ENCODE measurements around the gene KLHL3.

Gene KLHL3

DNA sequence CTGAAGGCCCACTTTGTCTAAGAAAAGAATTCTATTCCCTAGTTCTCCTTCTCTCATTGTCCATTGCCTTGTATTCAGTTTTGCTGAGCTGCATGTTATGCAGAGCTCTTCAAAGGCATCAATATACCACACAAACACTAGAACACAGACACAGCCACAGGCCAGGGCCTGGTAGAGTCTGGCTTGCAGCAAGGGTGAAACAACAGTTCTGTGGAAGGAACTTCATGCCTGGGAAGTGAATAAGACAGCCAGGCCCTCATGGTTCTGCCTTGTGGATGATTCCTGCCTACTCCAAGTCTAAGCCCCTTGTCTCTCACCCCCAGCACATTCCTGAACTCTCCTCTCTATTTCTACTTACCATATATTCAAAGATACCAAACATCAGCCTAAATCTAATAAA lies 30.8 kb downstream of the KLHL3 start:
- peak; percentile 24 for DNase-seq

- DNase-seq = no peak
These were observed 32.3 kb downstream of the KLHL3 start for GRCh38 chr5:137703565-137703964.

DNA sequence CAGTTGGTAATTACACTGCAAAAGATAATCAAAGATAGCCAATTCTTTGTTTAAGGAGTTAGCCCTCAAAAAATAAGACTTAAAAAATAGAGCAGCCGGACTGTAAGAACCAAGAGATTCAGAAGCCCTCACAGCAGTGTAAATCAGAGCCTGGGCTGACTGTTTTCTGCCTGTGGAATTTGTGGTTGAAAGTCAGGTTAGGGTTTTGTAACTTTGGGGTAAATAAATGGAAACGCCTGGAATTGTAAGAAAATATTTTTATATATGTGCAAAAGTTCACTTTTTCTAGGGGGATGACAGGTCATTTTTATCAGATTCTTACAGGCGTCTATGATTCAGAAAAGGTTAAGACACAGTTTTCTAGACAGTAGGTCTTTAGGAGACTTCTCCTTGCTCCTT lies 35.6 kb downstream of the KLHL3 start:
- peak; percentile 14 for DNase-seq

- peak; percentile 8 for DNase-seq
These were observed 36.3 kb downstream of the KLHL3 start for GRCh38 chr5:137699336-137700281.

DNA sequence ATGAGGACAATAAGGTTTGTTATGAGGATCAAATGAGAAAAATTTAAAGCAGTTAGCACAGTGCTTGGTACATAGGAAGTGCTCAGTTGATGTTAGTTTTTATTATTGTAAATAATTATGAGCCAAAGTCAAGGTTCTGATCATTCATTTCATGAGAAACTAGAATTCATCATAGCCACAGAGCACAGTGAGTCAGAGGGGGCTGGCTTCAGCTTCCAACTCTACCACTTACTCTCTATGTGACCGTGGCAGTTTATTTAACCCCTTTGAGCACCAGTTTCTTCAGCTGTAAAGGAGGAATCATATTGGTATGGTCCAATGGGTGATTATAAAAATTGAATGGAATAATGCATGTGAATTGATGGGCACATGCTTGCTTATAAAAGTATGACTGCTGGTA lies 39.4 kb downstream of the KLHL3 start:
- DNase-seq = peak; percentile 27

GRCh38 chr5:137695651-137696428 lies 40.0 kb downstream of the KLHL3 start:
- DNase-seq = no peak

- no peak for DNase-seq
These were observed 41.8 kb downstream of the KLHL3 start for GRCh38 chr5:137693951-137694721.

DNA sequence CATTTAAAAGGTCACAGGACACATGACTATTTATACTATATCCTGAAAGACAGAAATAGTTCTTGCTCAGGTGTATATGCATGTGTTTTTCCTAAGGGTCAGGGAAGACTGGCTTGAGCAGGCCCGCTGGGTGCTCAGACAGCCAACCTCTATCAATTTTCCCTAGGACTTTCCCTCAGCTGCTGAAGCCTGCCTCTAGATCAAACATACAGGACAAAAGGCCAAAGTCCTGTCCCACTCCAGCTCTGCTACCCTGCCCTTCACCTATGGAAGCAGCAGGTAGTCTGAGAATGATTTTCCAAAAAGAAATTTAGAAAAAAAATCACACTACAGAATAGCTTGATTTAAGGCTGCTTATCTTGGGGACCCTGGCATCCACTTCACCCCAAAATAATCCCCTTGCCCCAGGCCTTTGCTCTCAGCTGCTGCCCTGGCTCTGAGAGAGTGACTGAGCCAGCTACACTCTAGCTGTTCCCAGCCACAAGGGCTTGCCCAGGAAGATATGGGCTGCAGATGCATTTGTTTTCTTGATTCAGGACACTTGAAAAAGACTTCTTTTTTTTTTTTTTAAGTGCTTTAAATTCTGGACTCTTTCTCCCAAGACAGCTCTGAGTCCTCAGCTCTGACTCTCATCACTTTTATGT lies 42.5 kb downstream of the KLHL3 start:
- DNase-seq = no peak

- no peak for DNase-seq
These were observed 46.6 kb downstream of the KLHL3 start for GRCh38 chr5:137689306-137689705.

- DNase-seq = no peak
These were observed 47.6 kb downstream of the KLHL3 start for GRCh38 chr5:137688210-137688840.

DNA sequence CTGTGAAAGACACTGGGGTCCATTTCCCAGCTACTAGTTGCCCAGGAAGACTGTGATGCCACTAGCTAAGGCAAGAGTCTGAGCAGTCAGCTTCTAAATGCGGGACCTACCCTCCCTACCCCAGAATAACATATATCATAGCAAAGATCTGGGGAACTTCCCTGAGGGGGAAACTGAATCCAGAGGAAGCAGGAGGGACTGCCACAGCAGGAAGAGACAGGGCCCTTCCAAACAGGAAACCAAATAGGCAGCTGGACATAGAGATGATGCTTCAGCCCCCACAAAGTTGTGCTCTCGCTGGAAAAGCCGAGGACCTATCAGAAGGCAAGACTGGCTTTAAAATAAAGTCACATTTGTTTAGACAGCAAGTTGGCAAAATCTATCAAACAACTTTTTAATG lies 51.1 kb downstream of the KLHL3 start:
- DNase-seq = no peak

GRCh38 chr5:137681191-137681590 lies 54.7 kb downstream of the KLHL3 start:
- no peak for DNase-seq

DNA sequence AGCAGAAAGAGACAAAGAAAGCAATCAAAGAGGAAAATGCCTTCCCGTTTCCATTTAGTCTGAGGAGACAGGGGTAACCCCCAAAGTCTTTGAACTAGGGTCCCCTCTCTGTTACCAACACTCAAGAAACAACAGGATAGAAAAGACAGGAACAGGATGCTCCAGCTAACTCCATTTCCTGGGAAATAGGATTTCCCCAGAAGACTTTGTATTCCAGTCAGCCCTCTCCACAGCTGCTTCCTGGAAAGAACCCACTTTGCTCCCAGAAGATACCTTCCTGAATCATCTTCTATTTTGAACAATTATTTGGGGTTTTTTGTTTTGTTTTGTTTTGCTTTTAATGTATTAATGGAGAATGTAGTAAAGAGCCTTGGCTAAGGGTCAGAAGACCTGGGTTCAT lies 56.0 kb downstream of the KLHL3 start:
- DNase-seq = no peak

DNA sequence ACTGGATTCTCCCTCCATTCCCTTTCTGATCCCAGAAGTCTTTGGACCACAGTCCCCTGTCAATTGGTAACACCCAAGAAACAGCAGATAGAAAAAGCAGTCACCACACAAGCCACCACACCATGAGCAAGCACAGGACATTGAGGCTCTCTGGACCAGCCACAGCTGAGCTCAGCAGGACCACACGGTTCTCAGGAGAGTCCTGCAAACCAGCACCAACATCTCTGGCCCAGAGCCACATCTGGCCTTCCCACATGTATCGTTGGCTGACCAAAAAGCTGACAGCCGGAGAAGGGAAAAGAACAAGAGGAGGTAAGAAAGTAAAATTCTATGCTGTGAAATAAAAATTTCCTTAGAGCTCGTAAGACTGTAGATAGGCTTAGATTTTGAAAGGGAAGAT lies 56.7 kb downstream of the KLHL3 start:
- no peak for DNase-seq

- DNase-seq = no peak
These were observed 63.0 kb downstream of the KLHL3 start for GRCh38 chr5:137672881-137673280.

DNA sequence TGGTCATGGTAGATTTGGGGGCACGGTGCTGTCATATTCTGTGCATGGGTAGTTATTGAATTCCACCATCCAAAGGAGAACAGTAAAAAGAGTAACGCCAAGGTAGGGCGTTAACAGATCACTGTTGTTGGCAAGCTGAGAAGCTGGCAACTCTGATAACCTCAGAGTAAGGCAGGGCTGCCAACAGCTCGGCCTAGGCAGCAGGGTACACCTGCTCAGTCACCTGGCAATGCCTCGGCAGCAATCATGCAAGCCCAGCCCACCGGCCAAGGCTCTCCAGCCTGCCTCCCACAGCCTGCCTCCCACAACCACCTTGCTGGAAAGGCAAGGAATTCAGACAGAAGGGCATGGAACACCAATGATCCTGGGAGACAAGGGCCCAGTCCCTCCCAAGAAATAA lies 63.9 kb downstream of the KLHL3 start:
- DNase-seq = no peak

DNA sequence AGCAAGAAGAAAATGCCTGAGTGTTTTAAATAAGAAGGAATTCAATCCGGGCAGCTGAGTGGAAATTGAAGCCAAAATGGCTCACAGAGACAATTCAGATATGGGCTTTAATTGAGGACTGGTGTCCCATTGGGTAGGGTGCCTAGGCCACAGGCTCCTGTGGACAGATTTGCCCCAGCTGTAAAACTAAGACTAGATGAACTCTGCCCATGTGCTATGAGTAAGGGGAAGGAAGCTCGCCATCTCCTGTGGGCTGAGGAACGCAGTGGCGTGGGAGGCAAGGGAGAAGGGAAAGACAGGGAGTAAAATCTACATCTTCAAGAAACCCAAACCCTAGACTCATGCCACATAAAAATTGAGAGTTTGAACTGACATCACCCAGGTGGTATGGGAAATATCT lies 66.1 kb downstream of the KLHL3 start:
- DNase-seq = no peak

DNA sequence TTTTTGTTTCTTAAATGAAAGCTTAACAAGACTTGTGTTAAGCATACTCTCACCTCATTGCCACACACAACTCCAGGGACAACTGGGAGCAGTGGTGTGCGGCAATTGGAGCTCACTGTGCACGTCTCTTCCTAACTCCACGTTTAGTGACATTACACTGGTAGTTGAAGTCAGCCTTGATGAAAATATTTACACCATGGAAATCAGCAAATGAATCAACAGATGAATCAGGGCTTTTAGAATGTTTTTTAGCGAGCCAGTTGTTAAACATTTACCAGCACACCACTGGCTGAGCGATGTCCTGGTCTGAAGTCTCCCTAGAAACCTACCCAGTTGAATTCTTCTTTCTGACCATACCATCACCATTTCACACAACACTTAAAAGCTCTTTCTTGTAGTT lies 67.3 kb downstream of the KLHL3 start:
- DNase-seq = no peak

GRCh38 chr5:137667341-137667740 lies 68.5 kb downstream of the KLHL3 start:
- no peak for DNase-seq

DNA sequence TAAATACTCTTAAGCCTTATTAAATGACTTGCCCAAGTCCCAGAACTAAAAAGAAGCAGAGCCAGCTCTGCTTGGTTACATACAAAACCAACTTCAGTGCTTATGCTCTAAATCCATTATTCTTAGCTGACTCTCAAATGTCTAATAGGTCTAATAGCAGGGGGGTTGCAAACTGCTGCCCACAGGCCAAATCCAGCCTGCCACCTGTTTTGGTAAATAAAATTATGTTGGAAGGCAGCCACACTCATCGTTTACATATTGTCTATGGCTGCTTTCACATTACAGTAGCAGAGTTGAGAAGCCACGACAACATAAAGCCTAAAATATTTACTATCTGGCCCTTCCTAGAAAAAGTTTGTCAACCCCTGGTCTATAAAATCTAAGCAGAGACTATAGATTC lies 69.0 kb downstream of the KLHL3 start:
- DNase-seq = no peak

- no peak for DNase-seq
These were observed 69.4 kb downstream of the KLHL3 start for GRCh38 chr5:137666461-137666850.

Measured in fibroblast of upper back skin (primary cell).